ENCODE data around the gene TNF.

TNF gene

GRCh38 chr6:31544676-31545075, 30.7 kb upstream of the TNF start:
- no peak for DNase-seq

GRCh38 chr6:31545291-31545690, 30.1 kb upstream of the TNF start:
- no peak for DNase-seq

GRCh38 chr6:31546339-31546957, 28.9 kb upstream of the TNF start, which contains the start of gene ATP6V1G2:
Gene ATP6V1G2, minus strand, starts transcription at chr6:31546608. Its CDS starts 49 bp downstream, at chr6:31546559.
- DNase-seq: peak; percentile 75

GRCh38 chr6:31546958-31547726, 28.2 kb upstream of the TNF start, which contains the start of gene NFKBIL1:
Gene NFKBIL1, plus strand, starts transcription at chr6:31547608. Its CDS starts 87 bp downstream, at chr6:31547695.
- DNase-seq: peak; percentile 81

- no peak for DNase-seq
Observed at GRCh38 chr6:31547727-31548543, 27.4 kb upstream of the TNF start.

GRCh38 chr6:31548544-31548873, 26.9 kb upstream of the TNF start:
- DNase-seq: no peak

- peak; percentile 59 for DNase-seq
Observed at GRCh38 chr6:31551371-31551770, 24.0 kb upstream of the TNF start.

- DNase-seq: no peak
Observed at GRCh38 chr6:31556307-31556706, 19.1 kb upstream of the TNF start.

GRCh38 chr6:31557443-31558317, 17.7 kb upstream of the TNF start:
- DNase-seq: no peak

- no peak for DNase-seq
Observed at GRCh38 chr6:31558318-31558625, 17.1 kb upstream of the TNF start.

- DNase-seq: peak; percentile 61
Observed at GRCh38 chr6:31558631-31559500, 16.5 kb upstream of the TNF start.

GRCh38 chr6:31559606-31559957, 15.8 kb upstream of the TNF start:
- no peak for DNase-seq

GRCh38 chr6:31559958-31560696, 15.2 kb upstream of the TNF start:
- DNase-seq: no peak

- DNase-seq: no peak
Observed at GRCh38 chr6:31560697-31561058, 14.7 kb upstream of the TNF start.

GRCh38 chr6:31567531-31568370, 7.6 kb upstream of the TNF start:
- DNase-seq: no peak

- DNase-seq: peak; percentile 72
Observed at GRCh38 chr6:31568537-31568961, 6.8 kb upstream of the TNF start.

- no peak for DNase-seq
Observed at GRCh38 chr6:31569861-31570536, 5.4 kb upstream of the TNF start.

GRCh38 chr6:31572041-31572911, 3.1 kb upstream of the TNF start, which contains the start of gene LTA:
Gene LTA, plus strand, starts transcription at chr6:31572289. Its CDS starts 454 bp downstream, at chr6:31572743.
- DNase-seq: peak; percentile 70
